ENCODE results near the gene GNAZ. TPM values are rescaled to one million over a fixed set of nuclear protein-coding genes. Genes with fewer than 3 reads are reported as not detected.

GNAZ gene
- total RNA-seq, 5 donors from 2014 or later (not counting 1 experiment from before 2014, with no cell fraction given): 0.70 to 1.4 (median 1.3) TPM

GRCh38 chr22:23093051-23093788 lies 22.9 kb downstream of the GNAZ start:
- no peaks in the 10 kb centered on the region for H3K9me3 Mint-ChIP-seq
- H3K27ac ChIP-seq (ENCODE audit: low read length): no peak overlapping the region
- no peaks in the 10 kb centered on the region for H3K36me3 Mint-ChIP-seq
- ChIA-PET CTCF (no interaction called here), POLR2A (no interaction called here)
- H3K27ac Mint-ChIP-seq: no peak overlapping the region
- DNase-seq (no peak), ATAC-seq (replicated peaks in 1 of 4) (no peak)
- H3K27me3 Mint-ChIP-seq: no peaks in the 10 kb centered on the region
- no peak overlapping the region for H3K4me3 ChIP-seq (ENCODE audit: control insufficient read depth in 1 of 2, extremely low read depth in 1 of 2, low read length in 1 of 2)
- peaks cover 0 to 5% of the 10 kb centered on the region in 2 experiments for H3K27me3 ChIP-seq (replicated peaks in 1 of 2; ENCODE audit: control insufficient read depth in 2 of 2, extremely low read depth in 1 of 2, insufficient read depth in 2 of 2, low read length in 1 of 2)
- no peaks in the 10 kb centered on the region for H3K9me3 ChIP-seq
- peaks cover 0 to 6% of the 10 kb centered on the region in 2 experiments for H3K4me1 ChIP-seq (ENCODE audit: control insufficient read depth in 1 of 2, extremely low read depth in 1 of 2, insufficient read depth in 2 of 2, low read length in 2 of 2)
- no peak overlapping the region for H3K4me3 Mint-ChIP-seq
- 92% methylated on average over 8 of the region's 14 CpGs for WGBS (ENCODE audit: insufficient coverage)
- no peaks in the 10 kb centered on the region for H3K36me3 ChIP-seq (ENCODE audit: control insufficient read depth in 2 of 2, extremely low read depth in 1 of 2, insufficient read depth in 1 of 2, low read length in 1 of 2)
- peaks cover 0 to 5% (median 0%) of the 10 kb centered on the region in 3 donors for H3K4me1 Mint-ChIP-seq

DNA sequence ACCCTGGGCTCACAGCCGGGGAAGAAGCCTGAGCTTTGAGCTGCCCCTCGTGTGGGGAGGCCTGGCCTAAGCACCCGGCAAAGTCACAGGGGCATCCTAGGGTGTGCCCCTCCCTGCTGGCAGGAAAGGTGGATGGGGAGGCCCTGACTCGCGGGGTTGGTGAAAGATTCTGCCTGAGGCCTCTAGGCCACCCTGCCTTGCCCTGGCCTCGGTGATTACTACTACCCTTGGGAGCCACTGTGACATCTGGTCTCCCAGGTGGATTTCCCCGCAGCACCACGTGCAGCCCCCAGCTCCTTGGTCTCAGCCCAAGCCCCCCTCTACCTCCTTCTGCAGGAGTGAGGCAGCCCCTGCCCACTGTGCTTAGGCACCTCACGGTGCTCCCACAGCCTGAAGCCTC lies 23.9 kb downstream of the GNAZ start:
- DNase-seq (no peak), ATAC-seq (replicated peaks in 1 of 4) (no peak)
- Mint-ChIP-seq H3K4me1 (no peaks in the 10 kb centered on the region), H3K4me3 (no peak overlapping the region), H3K27ac (no peak overlapping the region), H3K9me3 (no peaks in the 10 kb centered on the region), H3K27me3 (no peaks in the 10 kb centered on the region), H3K36me3 (no peaks in the 10 kb centered on the region)
- POLR2A ChIA-PET: no interaction called here
- H3K36me3 ChIP-seq (ENCODE audit: control insufficient read depth in 2 of 2, extremely low read depth in 1 of 2, insufficient read depth in 1 of 2, low read length in 1 of 2): no peaks in the 10 kb centered on the region
- H3K27ac ChIP-seq (ENCODE audit: low read length): no peak overlapping the region
- H3K27me3 ChIP-seq (replicated peaks in 1 of 2; ENCODE audit: control insufficient read depth in 2 of 2, extremely low read depth in 1 of 2, insufficient read depth in 2 of 2, low read length in 1 of 2): peaks cover 0 to 2% of the 10 kb centered on the region in 2 experiments
- no peaks in the 10 kb centered on the region for H3K9me3 ChIP-seq
- no peak overlapping the region for H3K4me3 ChIP-seq (ENCODE audit: control insufficient read depth in 1 of 2, extremely low read depth in 1 of 2, low read length in 1 of 2)
- H3K4me1 ChIP-seq (ENCODE audit: control insufficient read depth in 1 of 2, extremely low read depth in 1 of 2, insufficient read depth in 2 of 2, low read length in 2 of 2): no peaks in the 10 kb centered on the region
- CTCF ChIA-PET: no interaction called here
- WGBS (ENCODE audit: insufficient coverage): 93% methylated on average over 7 of the region's 9 CpGs

GRCh38 chr22:23094695-23095681 lies 24.7 kb downstream of the GNAZ start:
- no peak overlapping the region for H3K27ac Mint-ChIP-seq
- 92% methylated on average over 23 of the region's 31 CpGs for WGBS (ENCODE audit: insufficient coverage)
- POLR2A ChIA-PET: no interaction called here

GRCh38 chr22:23095733-23096342 lies 25.5 kb downstream of the GNAZ start:
- peaks cover 0 to 2% of the 10 kb centered on the region in 2 experiments for H3K27me3 ChIP-seq (replicated peaks in 1 of 2; ENCODE audit: control insufficient read depth in 2 of 2, extremely low read depth in 1 of 2, insufficient read depth in 2 of 2, low read length in 1 of 2)
- no peak for ATAC-seq (replicated peaks in 1 of 4)
- ChIA-PET CTCF (no interaction called here), POLR2A (no interaction called here)
- no peaks in the 10 kb centered on the region for H3K9me3 ChIP-seq
- WGBS (ENCODE audit: insufficient coverage): 96% methylated on average over 42 of the region's 45 CpGs
- no peak for DNase-seq
- no peak overlapping the region for H3K4me3 ChIP-seq (ENCODE audit: control insufficient read depth in 1 of 2, extremely low read depth in 1 of 2, low read length in 1 of 2)
- H3K4me1 ChIP-seq (ENCODE audit: control insufficient read depth in 1 of 2, extremely low read depth in 1 of 2, insufficient read depth in 2 of 2, low read length in 2 of 2): no peaks in the 10 kb centered on the region
- Mint-ChIP-seq H3K27me3 (no peaks in the 10 kb centered on the region), H3K36me3 (no peaks in the 10 kb centered on the region), H3K9me3 (no peaks in the 10 kb centered on the region), H3K27ac (no peak overlapping the region), H3K4me1 (no peaks in the 10 kb centered on the region), H3K4me3 (no peak overlapping the region)
- H3K36me3 ChIP-seq (ENCODE audit: control insufficient read depth in 2 of 2, extremely low read depth in 1 of 2, insufficient read depth in 1 of 2, low read length in 1 of 2): no peaks in the 10 kb centered on the region
- H3K27ac ChIP-seq (ENCODE audit: low read length): no peak overlapping the region

More at GRCh38 chr22:23094695-23095681, 24.7 kb downstream of the GNAZ start:
- Mint-ChIP-seq H3K9me3 (no peaks in the 10 kb centered on the region), H3K27me3 (no peaks in the 10 kb centered on the region), H3K36me3 (no peaks in the 10 kb centered on the region), H3K4me1 (no peaks in the 10 kb centered on the region), H3K4me3 (no peak overlapping the region)
- no peaks in the 10 kb centered on the region for H3K4me1 ChIP-seq (ENCODE audit: control insufficient read depth in 1 of 2, extremely low read depth in 1 of 2, insufficient read depth in 2 of 2, low read length in 2 of 2)
- no peak for DNase-seq
- H3K27me3 ChIP-seq (replicated peaks in 1 of 2; ENCODE audit: control insufficient read depth in 2 of 2, extremely low read depth in 1 of 2, insufficient read depth in 2 of 2, low read length in 1 of 2): peaks cover 0 to 2% of the 10 kb centered on the region in 2 experiments
- ATAC-seq (replicated peaks in 1 of 4): no peak
- no peak overlapping the region for H3K4me3 ChIP-seq (ENCODE audit: control insufficient read depth in 1 of 2, extremely low read depth in 1 of 2, low read length in 1 of 2)
- no peak overlapping the region for H3K27ac ChIP-seq (ENCODE audit: low read length)
- H3K9me3 ChIP-seq: no peaks in the 10 kb centered on the region
- CTCF ChIA-PET: no interaction called here
- no peaks in the 10 kb centered on the region for H3K36me3 ChIP-seq (ENCODE audit: control insufficient read depth in 2 of 2, extremely low read depth in 1 of 2, insufficient read depth in 1 of 2, low read length in 1 of 2)

DNA sequence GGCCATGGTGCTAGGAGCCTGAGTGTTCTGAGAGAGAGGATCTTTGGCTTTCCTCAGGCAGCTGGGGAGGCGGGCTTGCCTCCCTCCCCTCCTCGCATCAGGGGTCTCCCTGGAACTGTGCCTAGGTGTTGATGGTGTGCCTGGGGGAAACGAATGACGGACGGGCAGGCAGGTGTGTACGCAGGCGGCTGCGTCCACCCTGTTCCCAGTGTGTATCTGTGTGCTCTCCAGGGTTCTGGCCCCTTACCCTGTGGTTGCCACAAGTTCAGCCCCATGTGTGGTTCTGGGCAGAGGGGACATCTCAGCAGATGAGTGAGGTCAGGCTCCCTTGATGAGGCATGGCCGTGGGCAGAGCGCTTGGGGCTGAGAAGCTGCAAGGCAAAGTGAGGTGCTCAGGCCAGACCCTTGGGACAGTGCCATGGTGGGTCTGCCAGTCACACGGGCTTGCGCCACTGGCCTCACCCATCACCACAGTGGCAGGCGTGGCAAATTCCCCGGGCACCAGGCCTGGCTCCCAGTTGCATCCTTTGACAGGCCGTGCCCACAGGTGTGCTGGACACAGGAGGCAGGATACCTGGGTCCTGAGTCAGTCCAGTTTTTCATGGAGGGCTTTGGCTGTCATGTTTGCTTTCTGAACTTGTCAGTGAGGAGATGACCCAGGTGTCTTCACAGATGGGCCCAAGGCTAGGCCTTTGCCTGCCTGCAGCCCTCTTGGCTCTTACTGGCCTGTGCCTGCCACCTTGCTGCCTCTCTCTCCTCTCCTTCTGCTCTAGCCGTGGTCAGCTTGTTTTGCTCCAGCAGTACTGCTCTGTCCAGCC lies 27.3 kb downstream of the GNAZ start:
- no peak overlapping the region for H3K27ac Mint-ChIP-seq
- H3K4me1 Mint-ChIP-seq: no peaks in the 10 kb centered on the region
- no peaks in the 10 kb centered on the region for H3K36me3 Mint-ChIP-seq
- H3K27me3 ChIP-seq (replicated peaks in 1 of 2; ENCODE audit: control insufficient read depth in 2 of 2, extremely low read depth in 1 of 2, insufficient read depth in 2 of 2, low read length in 1 of 2): peaks cover 0 to 2% of the 10 kb centered on the region in 2 experiments
- no peak overlapping the region for H3K27ac ChIP-seq (ENCODE audit: low read length)
- H3K4me3 Mint-ChIP-seq: no peak overlapping the region
- POLR2A ChIA-PET: no interaction called here
- H3K9me3 ChIP-seq: no peaks in the 10 kb centered on the region
- H3K9me3 Mint-ChIP-seq: no peaks in the 10 kb centered on the region
- H3K4me1 ChIP-seq (ENCODE audit: control insufficient read depth in 1 of 2, extremely low read depth in 1 of 2, insufficient read depth in 2 of 2, low read length in 2 of 2): no peaks in the 10 kb centered on the region
- CTCF ChIA-PET: no interaction called here
- DNase-seq (no peak), ATAC-seq (replicated peaks in 1 of 4) (no peak)
- H3K36me3 ChIP-seq (ENCODE audit: control insufficient read depth in 2 of 2, extremely low read depth in 1 of 2, insufficient read depth in 1 of 2, low read length in 1 of 2): no peaks in the 10 kb centered on the region
- WGBS (ENCODE audit: insufficient coverage): 95% methylated on average over 14 of the region's 16 CpGs
- H3K4me3 ChIP-seq (ENCODE audit: control insufficient read depth in 1 of 2, extremely low read depth in 1 of 2, low read length in 1 of 2): no peak overlapping the region
- no peaks in the 10 kb centered on the region for H3K27me3 Mint-ChIP-seq

DNA sequence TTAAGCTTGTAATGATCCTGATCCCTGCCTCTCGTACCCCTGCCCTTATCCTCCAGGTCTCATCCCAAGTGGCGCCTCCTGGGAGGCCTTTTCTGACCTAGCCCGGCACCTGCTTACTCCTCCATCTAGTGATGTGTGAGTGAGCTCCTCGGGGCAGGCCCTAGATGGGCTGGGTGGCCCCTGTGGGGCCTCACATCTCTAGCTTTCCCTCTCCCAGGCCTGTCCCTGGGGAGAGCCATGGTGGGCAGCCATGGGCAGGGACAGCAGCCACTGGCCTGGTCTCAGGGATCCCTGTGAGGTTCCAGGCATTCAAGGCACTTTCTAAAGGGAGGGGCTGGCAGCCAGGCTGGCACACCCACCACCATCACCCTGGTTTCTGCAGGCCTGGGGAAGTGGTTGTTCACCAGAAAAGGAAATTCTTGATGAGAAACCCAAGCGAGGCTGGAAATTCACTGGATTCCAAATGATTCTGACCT lies 27.9 kb downstream of the GNAZ start:
- no peak overlapping the region for H3K27ac Mint-ChIP-seq
- no peak for ATAC-seq (replicated peaks in 1 of 4)

More for the DNA sequence above, 27.9 kb downstream of the GNAZ start:
- peaks cover 0 to 2% of the 10 kb centered on the region in 2 experiments for H3K27me3 ChIP-seq (replicated peaks in 1 of 2; ENCODE audit: control insufficient read depth in 2 of 2, extremely low read depth in 1 of 2, insufficient read depth in 2 of 2, low read length in 1 of 2)
- POLR2A ChIA-PET: no interaction called here
- Mint-ChIP-seq H3K36me3 (no peaks in the 10 kb centered on the region), H3K4me3 (no peak overlapping the region), H3K9me3 (no peaks in the 10 kb centered on the region), H3K4me1 (no peaks in the 10 kb centered on the region), H3K27me3 (no peaks in the 10 kb centered on the region)
- no CpG with 5 or more reads among the region's 5 CpGs for WGBS (ENCODE audit: insufficient coverage)
- no peaks in the 10 kb centered on the region for H3K36me3 ChIP-seq (ENCODE audit: control insufficient read depth in 2 of 2, extremely low read depth in 1 of 2, insufficient read depth in 1 of 2, low read length in 1 of 2)
- H3K4me3 ChIP-seq (ENCODE audit: control insufficient read depth in 1 of 2, extremely low read depth in 1 of 2, low read length in 1 of 2): no peak overlapping the region
- no peaks in the 10 kb centered on the region for H3K4me1 ChIP-seq (ENCODE audit: control insufficient read depth in 1 of 2, extremely low read depth in 1 of 2, insufficient read depth in 2 of 2, low read length in 2 of 2)
- DNase-seq: no peak
- no peak overlapping the region for H3K27ac ChIP-seq (ENCODE audit: low read length)
- no peaks in the 10 kb centered on the region for H3K9me3 ChIP-seq
- CTCF ChIA-PET: no interaction called here
